OCI-LY1 (cell line): ENCODE measurements around the gene AIFM1.

Source experiments
- H2AFZ ChIP-seq: fragments of 200-600 bp; sonication (generic), shearing (Covaris generic); 2 replicates; pipeline ENCODE4 v1.6.0; 2014; ENCODE audit warnings: antibody characterized with exemption, mild to moderate bottlenecking, low read length
- H3F3A ChIP-seq: fragments of 200-600 bp; sonication (generic), shearing (Covaris generic); 2 replicates; pipeline ENCODE4 v1.6.0; 2014; ENCODE audit warnings: mild to moderate bottlenecking, antibody characterized with exemption, low read length, moderate library complexity; ENCODE audit not compliant: insufficient read depth
- H3K27ac ChIP-seq: fragments of 200-600 bp; sonication (generic); 2 replicates; pipeline ENCODE4 v1.5.1; 2014; ENCODE audit warnings: low read length, mixed run types, mild to moderate bottlenecking, low read depth; ENCODE audit not compliant: poor library complexity, severe bottlenecking
- H3K27me3 ChIP-seq: fragments of 200-600 bp; sonication (generic); 2 replicates; pipeline ENCODE4 v1.6.0; 2014; ENCODE audit warnings: antibody characterized with exemption, mild to moderate bottlenecking, low read length, moderate library complexity; ENCODE audit not compliant: insufficient read depth
- H3K36me3 ChIP-seq: fragments of 200-600 bp; sonication (generic); 2 replicates; pipeline ENCODE4 v1.6.1; 2014; ENCODE audit warnings: mild to moderate bottlenecking, antibody characterized with exemption, low read length, moderate library complexity, mixed read lengths; ENCODE audit not compliant: insufficient read depth
- H3K4me1 ChIP-seq: fragments of 200-600 bp; sonication (generic); 2 replicates; pipeline ENCODE4 v1.5.1; 2014; ENCODE audit warnings: mild to moderate bottlenecking, low read length, moderate library complexity; ENCODE audit not compliant: insufficient read depth, severe bottlenecking
- H3K4me2 ChIP-seq: fragments of 200-600 bp; sonication (generic), shearing (Covaris generic); 2 replicates; pipeline ENCODE4 v1.6.1; 2014; ENCODE audit warnings: low read length
- H3K4me3 ChIP-seq: fragments of 200-600 bp; sonication (generic); 2 replicates; pipeline ENCODE4 v1.5.1; 2014; ENCODE audit warnings: low read length, low read depth, mild to moderate bottlenecking, mixed read lengths; ENCODE audit not compliant: poor library complexity, severe bottlenecking
- H3K79me2 ChIP-seq: fragments of 200-600 bp; shearing (Covaris generic); 2 replicates; pipeline ENCODE4 v1.6.1; 2016; ENCODE audit warnings: mixed run types, low read length, mixed read lengths; ENCODE audit not compliant: insufficient read depth
- H3K9ac ChIP-seq: fragments of 200-600 bp; sonication (generic), shearing (Covaris generic); 2 replicates; pipeline ENCODE4 v1.6.1; 2014; ENCODE audit warnings: mild to moderate bottlenecking, low read length, mixed read lengths
- H3K9me2 ChIP-seq: fragments of 200-600 bp; sonication (generic), shearing (Covaris generic); 2 replicates; pipeline ENCODE4 v1.6.1; 2014; ENCODE audit warnings: low read depth, mild to moderate bottlenecking, low read length, mixed read lengths
- H3K9me3 ChIP-seq: fragments of 200-600 bp; shearing (Covaris generic); 2 replicates; pipeline ENCODE4 v1.6.1; 2014; ENCODE audit warnings: low read length, mixed read lengths
- H4K20me1 ChIP-seq: fragments of 200-600 bp; sonication (generic), shearing (Covaris generic); 2 replicates; pipeline ENCODE4 v1.6.0; 2016; ENCODE audit warnings: mild to moderate bottlenecking, low read length; ENCODE audit not compliant: insufficient read depth
- EZH2 ChIP-seq: fragments of 200-600 bp; sonication (generic), shearing (Covaris generic); IDR thresholded peaks from 2 replicates; pipeline ENCODE4 v1.8.0; 2017; ENCODE audit warnings: borderline replicate concordance, mixed run types, mild to moderate bottlenecking, antibody characterized with exemption, low read length, moderate library complexity, mixed read lengths
- TF ChIP-seq, protein P1 (sequence below): fragments of 200-600 bp; sonication (generic), shearing (Covaris generic); IDR thresholded peaks from 2 replicates; pipeline ENCODE4 v1.5.1; 2017; ENCODE audit warnings: mild to moderate bottlenecking, antibody characterized with exemption, low read length, moderate library complexity, mixed read lengths

AIFM1 gene

GRCh38 chrX:130120746-130121504 lies 44.7 kb downstream of the AIFM1 start:
- H3K79me2 ChIP-seq = no peaks in the 10 kb centered on the region
- no peaks in the 10 kb centered on the region for H3K9me2 ChIP-seq
- TF ChIP-seq, protein P1, sequence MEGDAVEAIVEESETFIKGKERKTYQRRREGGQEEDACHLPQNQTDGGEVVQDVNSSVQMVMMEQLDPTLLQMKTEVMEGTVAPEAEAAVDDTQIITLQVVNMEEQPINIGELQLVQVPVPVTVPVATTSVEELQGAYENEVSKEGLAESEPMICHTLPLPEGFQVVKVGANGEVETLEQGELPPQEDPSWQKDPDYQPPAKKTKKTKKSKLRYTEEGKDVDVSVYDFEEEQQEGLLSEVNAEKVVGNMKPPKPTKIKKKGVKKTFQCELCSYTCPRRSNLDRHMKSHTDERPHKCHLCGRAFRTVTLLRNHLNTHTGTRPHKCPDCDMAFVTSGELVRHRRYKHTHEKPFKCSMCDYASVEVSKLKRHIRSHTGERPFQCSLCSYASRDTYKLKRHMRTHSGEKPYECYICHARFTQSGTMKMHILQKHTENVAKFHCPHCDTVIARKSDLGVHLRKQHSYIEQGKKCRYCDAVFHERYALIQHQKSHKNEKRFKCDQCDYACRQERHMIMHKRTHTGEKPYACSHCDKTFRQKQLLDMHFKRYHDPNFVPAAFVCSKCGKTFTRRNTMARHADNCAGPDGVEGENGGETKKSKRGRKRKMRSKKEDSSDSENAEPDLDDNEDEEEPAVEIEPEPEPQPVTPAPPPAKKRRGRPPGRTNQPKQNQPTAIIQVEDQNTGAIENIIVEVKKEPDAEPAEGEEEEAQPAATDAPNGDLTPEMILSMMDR = peak; percentile 54
- TF ChIP-seq EZH2 = no peak
- H3K36me3 ChIP-seq = 0 out of 2 replicates have a peak, but pooled peaks cover 4% of the 10 kb centered on the region
- no peaks in the 10 kb centered on the region for H3F3A ChIP-seq
- H3K4me2 ChIP-seq = peak overlapping the region; percentile 69
- peak overlapping the region; percentile 54 for H3K9ac ChIP-seq
- no peaks in the 10 kb centered on the region for H3K27me3 ChIP-seq
- H3K4me3 ChIP-seq = peak overlapping the region; percentile 54
- H3K4me1 ChIP-seq = peaks cover 45% of the 10 kb centered on the region
- peak overlapping the region; percentile 35 for H3K27ac ChIP-seq
- H3K9me3 ChIP-seq = no peaks in the 10 kb centered on the region
- H4K20me1 ChIP-seq = no peaks in the 10 kb centered on the region
- H2AFZ ChIP-seq = no peak overlapping the region

DNA sequence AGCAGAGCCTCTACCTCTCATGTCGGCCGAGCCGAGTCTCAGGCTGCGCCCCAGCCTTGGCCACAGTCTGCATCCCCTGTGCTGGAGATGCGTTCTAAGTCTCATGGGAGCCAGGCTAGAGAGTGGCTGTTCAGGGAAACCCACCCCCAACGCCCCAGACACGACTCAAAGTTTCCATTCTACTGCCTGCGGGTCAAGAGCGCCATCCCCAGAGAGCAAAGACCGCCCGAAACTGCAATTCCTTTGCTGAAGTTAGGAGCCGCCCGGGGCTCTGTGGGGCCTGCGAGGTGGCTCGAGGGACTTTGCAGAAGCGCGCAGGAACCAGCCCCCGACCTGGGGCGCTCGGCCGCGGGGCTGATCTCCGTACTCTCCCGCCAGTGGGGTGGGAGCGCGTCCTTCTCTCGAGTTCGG lies 45.3 kb downstream of the AIFM1 start:
- peak overlapping the region; percentile 62 for H3K27ac ChIP-seq
- H3K79me2 ChIP-seq = no peaks in the 10 kb centered on the region
- no peaks in the 10 kb centered on the region for H4K20me1 ChIP-seq
- no peak for TF ChIP-seq EZH2
- TF ChIP-seq, protein P1 = no peak
- peak overlapping the region; percentile 54 for H3K9ac ChIP-seq
- no peaks in the 10 kb centered on the region for H3F3A ChIP-seq
- H3K9me2 ChIP-seq = no peaks in the 10 kb centered on the region
- no peaks in the 10 kb centered on the region for H3K9me3 ChIP-seq
- no peaks in the 10 kb centered on the region for H3K36me3 ChIP-seq
- H3K4me3 ChIP-seq = peak overlapping the region; percentile 54
- no peaks in the 10 kb centered on the region for H3K27me3 ChIP-seq
- peaks cover 45% of the 10 kb centered on the region for H3K4me1 ChIP-seq
- peak overlapping the region; percentile 69 for H3K4me2 ChIP-seq
- no peak overlapping the region for H2AFZ ChIP-seq

- peak overlapping the region; percentile 69 for H3K4me2 ChIP-seq
- H3K4me3 ChIP-seq = peak overlapping the region; percentile 25
- no peak overlapping the region for H2AFZ ChIP-seq
These were observed 46.2 kb downstream of the AIFM1 start for GRCh38 chrX:130119312-130119898.

More at GRCh38 chrX:130119312-130119898, 46.2 kb downstream of the AIFM1 start:
- Histone ChIP-seq H3K9ac (peak overlapping the region; percentile 39; the same call in 1 of the 2 replicates), H3K27ac (peak overlapping the region; percentile 70), H3K9me2 (no peaks in the 10 kb centered on the region), H3K9me3 (no peaks in the 10 kb centered on the region), H4K20me1 (no peaks in the 10 kb centered on the region), H3F3A (no peaks in the 10 kb centered on the region), H3K36me3 (no peaks in the 10 kb centered on the region), H3K27me3 (no peaks in the 10 kb centered on the region), H3K4me1 (peaks cover 45% of the 10 kb centered on the region), H3K79me2 (no peaks in the 10 kb centered on the region)
- TF ChIP-seq, protein P1 = no peak
- TF ChIP-seq EZH2 = no peak
